Right lobe of liver (tissue), 6 donors: ENCODE results near the gene CLEC1B. TPM values are rescaled to one million over a fixed set of nuclear protein-coding genes. Genes with fewer than 3 reads are reported as not detected.
A peak's percentile ranks its signal among the peaks of the same experiment; 100 is the strongest.

Experiments used
- ATAC-seq, 4 donors: fragments of 200-7000 bp; cut with Tn5 transposase; one replicate each; pipeline ENCODE4 v1.9.1; 2020; ENCODE audit warnings: mild to moderate bottlenecking in 4 of 4, moderate library complexity in 4 of 4
- DNase-seq, 3 donors: peaks; one replicate each; pipeline ENCODE4 v3.0.0-alpha.2; 2020
- H3K27ac ChIP-seq, 3 donors: fragments of 200-600 bp; one replicate each; pipeline ENCODE4 v1.8.0; 2022
- H3K27me3 ChIP-seq, 2 donors: fragments of 200-600 bp; one replicate each; pipeline ENCODE4 v1.8.0; 2022
- H3K36me3 ChIP-seq, 4 donors: fragments of 200-600 bp; sonication (generic) in 1 of 4; one replicate each; pipeline versions ENCODE4 v1.5.1 to v1.8.0; 2017 to 2022; ENCODE audit warnings: control low read depth in 1 of 4
- H3K4me1 ChIP-seq, 4 donors: fragments of 200-600 bp; sonication (generic) in 1 of 4; one replicate each; pipeline versions ENCODE4 v1.5.1 to v1.8.0; 2017 to 2022; ENCODE audit warnings: control low read depth in 1 of 4
- H3K4me3 ChIP-seq, 3 donors: fragments of 200-600 bp; one replicate each; pipeline ENCODE4 v1.8.0; 2022
- H3K9me3 ChIP-seq, 4 donors: fragments of 200-600 bp; sonication (generic) in 1 of 4; one replicate each; pipeline versions ENCODE4 v1.5.1 to v1.8.0; 2017 to 2022; ENCODE audit warnings: control low read depth in 1 of 4
- POLR2A ChIP-seq: fragments of 450-650 bp; IDR thresholded peaks from one replicate; pipeline ENCODE4 v1.6.1; 2017; ENCODE audit warnings: antibody characterized with exemption, mild to moderate bottlenecking
- WGBS: methylation state at CpG from one replicate; pipeline ENCODE4 v1.1.6; 2018; ENCODE audit warnings: low coverage, low lambda C conversion rate; ENCODE audit not compliant: insufficient coverage; ENCODE audit errors: missing lambda C conversion rate; 5-methylcytosine and 5-hydroxymethylcytosine counted together
- intact Hi-C, 2 donors: fragments of 100-400 bp; cut with DNase I; formaldehyde crosslinking; loops; one replicate each; pipeline versions ENCODE4 v1.11.2 to v1.14.1; 2022
- total RNA-seq, 6 experiments: library from RNA; depleted of rRNA in 2 of 6; stranded (reverse); fragments of >200 nt in 2 of 6; fragmentation: NEBNext Ultra II Directional in 3 of 6; extraction: Animal tissue kit (Norgen Biotek cat#: 25700) in 3 of 6; gene quantifications; one replicate each; pipeline versions ENCODE4 v1.1.0 to v1.2.4, GENCODE V29; 2016 to 2023
- TF ChIP-seq, protein P1 (sequence below), 4 donors: fragments of 200-600 bp in 3 of 4; fragments of 450-650 bp in 1 of 4; IDR thresholded peaks; one replicate each; pipeline versions ENCODE4 v1.5.1 to v1.8.0; 2016 to 2022; ENCODE audit warnings: antibody characterized with exemption in 4 of 4, mild to moderate bottlenecking in 2 of 4
- donor health status: DM: no; HTN: yes; CAD: no.
- donor health status: DM: no; HTN: no; CAD: no.
- donor health status: DM: no; HTN: no; CAD: no.
- donor health status: DM: no; HTN: yes; CAD: no.
- donor health status: DM: no; HTN: yes; CAD: no.

The CLEC1B gene
- total RNA-seq, 6 experiments from 2014 or later = 6.8 to 23.5 (median 9.7) TPM

DNA sequence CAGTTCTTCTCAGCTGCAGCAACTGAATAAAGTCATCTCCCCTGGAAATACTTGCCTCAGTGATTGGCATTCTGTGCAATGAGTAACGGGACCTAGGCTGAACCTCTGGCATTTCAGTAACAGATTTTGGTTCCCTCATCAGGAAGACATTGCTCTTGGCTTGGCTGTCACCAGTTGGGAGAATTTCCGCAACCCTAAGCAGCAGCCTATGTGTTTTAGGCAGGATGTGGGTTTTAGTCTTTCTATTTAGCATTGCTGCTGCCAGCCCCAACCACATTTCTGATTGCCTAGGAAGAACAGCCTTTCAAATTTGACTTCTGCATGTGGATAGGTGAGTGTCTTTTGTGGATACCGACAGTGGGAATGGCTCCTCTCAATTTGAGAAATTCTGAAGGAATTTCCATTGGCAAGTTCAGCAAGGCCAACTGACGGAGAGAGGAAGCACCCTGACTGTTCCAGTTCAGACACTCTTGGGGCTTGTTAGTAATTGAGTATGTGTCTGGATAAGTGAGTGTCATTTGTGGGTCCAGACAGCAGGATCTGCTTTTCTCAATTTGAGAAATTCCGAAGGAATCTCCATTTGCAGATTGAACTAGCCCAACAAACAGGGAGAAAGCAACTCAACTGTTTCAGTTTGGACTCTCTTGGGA, 47.8 kb downstream of the CLEC1B start:
- Histone ChIP-seq H3K4me3 (no peak overlapping the region), H3K27ac (no peak overlapping the region), H3K27me3 (no peaks in the 10 kb centered on the region), H3K9me3 (no peaks in the 10 kb centered on the region), H3K36me3 (no peaks in the 10 kb centered on the region), H3K4me1 (no peaks in the 10 kb centered on the region)
- intact Hi-C loops = no loop called here
- ATAC-seq (peak in 2 of 4 donors; percentile 21 to 44), DNase-seq (no peak)
- TF ChIP-seq, protein P1, sequence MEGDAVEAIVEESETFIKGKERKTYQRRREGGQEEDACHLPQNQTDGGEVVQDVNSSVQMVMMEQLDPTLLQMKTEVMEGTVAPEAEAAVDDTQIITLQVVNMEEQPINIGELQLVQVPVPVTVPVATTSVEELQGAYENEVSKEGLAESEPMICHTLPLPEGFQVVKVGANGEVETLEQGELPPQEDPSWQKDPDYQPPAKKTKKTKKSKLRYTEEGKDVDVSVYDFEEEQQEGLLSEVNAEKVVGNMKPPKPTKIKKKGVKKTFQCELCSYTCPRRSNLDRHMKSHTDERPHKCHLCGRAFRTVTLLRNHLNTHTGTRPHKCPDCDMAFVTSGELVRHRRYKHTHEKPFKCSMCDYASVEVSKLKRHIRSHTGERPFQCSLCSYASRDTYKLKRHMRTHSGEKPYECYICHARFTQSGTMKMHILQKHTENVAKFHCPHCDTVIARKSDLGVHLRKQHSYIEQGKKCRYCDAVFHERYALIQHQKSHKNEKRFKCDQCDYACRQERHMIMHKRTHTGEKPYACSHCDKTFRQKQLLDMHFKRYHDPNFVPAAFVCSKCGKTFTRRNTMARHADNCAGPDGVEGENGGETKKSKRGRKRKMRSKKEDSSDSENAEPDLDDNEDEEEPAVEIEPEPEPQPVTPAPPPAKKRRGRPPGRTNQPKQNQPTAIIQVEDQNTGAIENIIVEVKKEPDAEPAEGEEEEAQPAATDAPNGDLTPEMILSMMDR (IDR thresholded peaks at IDR 0.05) = no peak
- TF ChIP-seq POLR2A = no peak
- WGBS = 40% methylated on average over 5 of the region's 5 CpGs

DNA sequence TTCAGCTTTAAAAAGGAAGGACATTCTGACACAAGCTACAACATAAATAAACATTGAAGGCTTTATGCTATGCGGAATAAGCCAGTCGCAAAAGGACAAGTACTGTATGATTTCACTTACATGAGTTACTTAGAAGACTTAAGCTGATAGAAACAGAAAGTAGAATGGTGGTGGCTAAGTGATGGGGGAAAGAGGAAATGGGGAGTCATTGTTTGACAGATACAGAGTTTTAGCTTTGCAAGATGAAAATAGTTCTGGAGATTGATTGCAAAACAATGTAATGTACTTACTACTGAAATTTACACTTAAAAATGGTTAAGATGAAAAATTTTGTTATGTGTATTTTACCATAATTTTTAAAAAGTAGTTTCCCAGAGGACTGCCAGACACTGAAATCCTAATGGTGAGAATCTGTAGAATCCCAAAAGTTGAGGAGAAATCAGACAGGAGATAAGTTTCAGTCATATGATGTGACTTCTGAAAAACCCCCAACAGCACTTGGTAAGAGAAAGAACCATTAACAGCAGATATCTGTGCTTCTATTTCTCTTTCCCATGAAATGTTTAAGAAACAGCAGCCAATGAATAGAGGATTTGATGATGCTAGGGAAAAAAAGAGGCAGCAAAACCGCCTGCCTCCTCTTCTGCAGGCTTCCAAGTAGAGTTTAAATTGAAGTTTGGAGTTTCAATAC, 50.2 kb downstream of the CLEC1B start:
- peak in 2 of 4 donors; percentile 47 to 74 for ATAC-seq

DNA sequence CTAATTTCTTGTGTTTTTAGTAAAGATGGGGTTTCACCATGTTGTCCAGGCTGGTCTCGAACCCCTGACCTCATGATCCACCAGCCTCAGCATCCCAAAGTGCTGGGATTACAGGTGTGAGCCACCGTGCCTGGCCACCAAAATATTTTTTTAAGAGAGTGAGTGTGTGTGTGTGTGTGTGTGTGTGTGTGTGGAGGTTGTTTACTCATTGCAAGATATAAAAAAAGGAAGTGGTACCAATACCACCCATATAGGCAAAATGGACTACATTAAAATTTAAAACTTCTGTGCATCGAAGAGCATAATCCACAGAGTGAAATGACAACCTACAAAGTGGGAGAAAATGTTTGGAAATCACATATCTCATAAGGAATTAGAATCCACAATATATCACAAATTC, 51.2 kb downstream of the CLEC1B start:
- Histone ChIP-seq H3K4me1 (no peaks in the 10 kb centered on the region), H3K36me3 (no peaks in the 10 kb centered on the region), H3K27ac (no peak overlapping the region), H3K9me3 (no peaks in the 10 kb centered on the region), H3K4me3 (no peak overlapping the region), H3K27me3 (no peaks in the 10 kb centered on the region)
- DNase-seq (no peak), ATAC-seq (no peak)
- intact Hi-C loops = no loop called here
- 48% methylated on average over 3 of the region's 3 CpGs for WGBS
- no peak for TF ChIP-seq POLR2A
- TF ChIP-seq, protein P1 (IDR thresholded peaks at IDR 0.05) = no peak

More for the DNA sequence above, 50.2 kb downstream of the CLEC1B start:
- TF ChIP-seq, protein P1 (IDR thresholded peaks at IDR 0.05) = no peak
- TF ChIP-seq POLR2A = no peak
- Histone ChIP-seq H3K27ac (no peak overlapping the region), H3K9me3 (no peaks in the 10 kb centered on the region), H3K4me1 (no peaks in the 10 kb centered on the region), H3K36me3 (no peaks in the 10 kb centered on the region), H3K27me3 (no peaks in the 10 kb centered on the region), H3K4me3 (no peak overlapping the region)
- DNase-seq = no peak
- intact Hi-C loops = no loop called here
- 69% methylated on average over 3 of the region's 3 CpGs for WGBS

DNA sequence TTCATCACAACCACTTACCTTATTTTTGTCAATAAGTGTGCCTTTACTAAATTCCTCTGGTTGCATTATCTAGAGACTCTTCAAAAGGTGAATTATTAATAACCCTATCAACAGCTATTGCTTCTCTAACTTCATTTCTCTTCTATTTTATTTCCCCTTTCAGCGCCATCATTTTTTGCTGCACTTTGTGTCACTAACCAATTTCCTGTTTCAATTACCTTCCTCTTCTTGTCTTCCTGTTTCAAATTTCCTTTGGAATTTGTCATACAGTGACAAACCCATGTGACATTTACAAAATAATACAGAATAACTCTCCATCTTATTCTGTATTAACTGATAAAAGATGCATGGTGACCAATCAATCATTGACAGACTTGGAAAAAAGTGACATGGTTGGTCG, 54.5 kb downstream of the CLEC1B start:
- Histone ChIP-seq H3K4me3 (no peak overlapping the region), H3K4me1 (no peaks in the 10 kb centered on the region), H3K9me3 (no peaks in the 10 kb centered on the region), H3K36me3 (no peaks in the 10 kb centered on the region), H3K27me3 (no peaks in the 10 kb centered on the region), H3K27ac (no peak overlapping the region)
- 35% methylated on average over 2 of the region's 2 CpGs for WGBS
- intact Hi-C loops = no loop called here
- DNase-seq (no peak), ATAC-seq (no peak)
- TF ChIP-seq, protein P1 (IDR thresholded peaks at IDR 0.05) = no peak
- no peak for TF ChIP-seq POLR2A
